HCT116 (cell line): ENCODE measurements around the gene CISD2. TPM values are rescaled to one million over a fixed set of nuclear protein-coding genes. Genes with fewer than 3 reads are reported as not detected.

ENCODE experiments used
- ATAC-seq: fragments of 200-7000 bp; cut with Tn5 transposase; 2 replicates; pipeline ENCODE4 v1.9.1; 2020; ENCODE audit warnings: mild to moderate bottlenecking, moderate library complexity
- BruUV-seq: library from RNA; stranded (reverse); fragments of 400-500 nt; replicated peaks from 2 replicates; lab custom pipeline; 2021; lab: Mats Ljungman, UMichigan
- CTCF ChIA-PET: fragments of 300-600 bp; sonication (Branson Sonifier 250); formaldehyde crosslinking; loops from one replicate; lab custom pipeline; 2021; ENCODE audit warnings: antibody characterized with exemption; lab: Charles Lee
- POLR2A ChIA-PET: fragments of 300-600, 350-600 bp; sonication (Branson Sonifier 250); formaldehyde crosslinking; loops from one replicate; lab custom pipeline; 2021; ENCODE audit warnings: antibody characterized with exemption; lab: Charles Lee
- RAD21 ChIA-PET, 2 experiments: fragments of 300-600 bp; sonication (Branson Sonifier 250); formaldehyde crosslinking; loops; one replicate each; lab custom pipeline; 2023; ENCODE audit warnings: low total read pairs in 2 of 2; ENCODE audit not compliant: uncharacterized antibody in 2 of 2, unreplicated experiment in 2 of 2, low non-redundant PET in 1 of 2; lab: Charles Lee
- DNase-seq: peaks from one replicate; pipeline ENCODE4 v3.0.0-alpha.2; 2010; ENCODE audit warnings: low read depth, low spot score
- H2AFZ ChIP-seq: fragments of 200-600 bp; shearing (Covaris generic), sonication (generic); 2 replicates; pipeline ENCODE4 v1.6.1; 2017; ENCODE audit warnings: low read depth, mixed run types, mixed read lengths, antibody characterized with exemption, low read length; ENCODE audit not compliant: poor library complexity, severe bottlenecking
- H3K27ac ChIP-seq: 2 replicates; pipeline ENCODE4 v1.5.1; 2012; ENCODE audit warnings: low read depth, low read length
- H3K27me3 ChIP-seq: fragments of 200-600 bp; sonication (generic); 2 replicates; pipeline ENCODE4 v1.6.1; 2016; ENCODE audit warnings: mixed run types, low read length, mixed read lengths; ENCODE audit not compliant: insufficient read depth
- H3K36me3 ChIP-seq, 2 experiments: fragments of 200-500 bp in 1 of 2; fragments of 200-600 bp in 1 of 2; sonication (Bioruptor generic) in 1 of 2; sonication (generic) in 1 of 2; 2 replicates each; pipeline versions ENCODE4 v1.5.1 to v1.6.1; 2014 to 2016; ENCODE audit warnings: low read length in 2 of 2, inconsistent platforms in 1 of 2, mixed read lengths in 1 of 2, mixed run types in 1 of 2; ENCODE audit not compliant: insufficient read depth in 2 of 2, control insufficient read depth in 1 of 2
- H3K4me1 ChIP-seq, 2 experiments: fragments of 200-600 bp in 1 of 2; sonication (generic) in 1 of 2; 2 replicates each; pipeline versions ENCODE4 v1.5.1 to v1.6.1; 2012 to 2017; ENCODE audit warnings: low read length in 2 of 2, inconsistent platforms in 1 of 2, mild to moderate bottlenecking in 1 of 2, mixed read lengths in 1 of 2, mixed run types in 1 of 2, moderate library complexity in 1 of 2; ENCODE audit not compliant: insufficient read depth in 2 of 2, control insufficient read depth in 1 of 2
- H3K4me2 ChIP-seq: fragments of 200-600 bp; sonication (generic); 2 replicates; pipeline ENCODE4 v1.6.1; 2017; ENCODE audit warnings: mixed run types, low read length, mixed read lengths
- H3K4me3 ChIP-seq, 2 experiments: fragments of 200-600 bp in 1 of 2; sonication (generic) in 1 of 2; replicated peaks in 1 of 2; 2 replicates each; pipeline ENCODE4 v1.5.1; 2011 to 2016; ENCODE audit warnings: low read length in 2 of 2, control low read depth in 1 of 2, low read depth in 1 of 2, mild to moderate bottlenecking in 1 of 2, mixed read lengths in 1 of 2, mixed run types in 1 of 2
- H3K79me2 ChIP-seq: fragments of 200-600 bp; sonication (generic); 2 replicates; pipeline ENCODE4 v1.6.1; 2017; ENCODE audit warnings: mild to moderate bottlenecking, mixed run types, low read length, moderate library complexity, mixed read lengths; ENCODE audit not compliant: insufficient read depth
- H3K9ac ChIP-seq: fragments of 200-600 bp; sonication (generic); 2 replicates; pipeline ENCODE4 v1.6.1; 2016; ENCODE audit warnings: low read length, mixed read lengths
- H3K9me2 ChIP-seq: fragments of 200-600 bp; sonication (generic), shearing (Covaris generic); 2 replicates; pipeline ENCODE4 v1.6.1; 2017; ENCODE audit warnings: mixed run types, mild to moderate bottlenecking, moderate library complexity; ENCODE audit not compliant: insufficient read depth
- H3K9me3 ChIP-seq, 2 experiments: fragments of 200-500 bp in 1 of 2; fragments of 200-600 bp in 1 of 2; sonication (Bioruptor generic) in 1 of 2; sonication (generic) in 1 of 2; 2 replicates each; pipeline ENCODE4 v1.6.1; 2014 to 2017; ENCODE audit warnings: low read length in 2 of 2, mixed read lengths in 2 of 2, inconsistent platforms in 1 of 2, low read depth in 1 of 2, mild to moderate bottlenecking in 1 of 2, mixed run types in 1 of 2, moderate library complexity in 1 of 2; ENCODE audit not compliant: control insufficient read depth in 1 of 2, insufficient read depth in 1 of 2
- H4K20me1 ChIP-seq: fragments of 200-600 bp; sonication (generic), shearing (Covaris generic); 2 replicates; pipeline ENCODE4 v1.6.1; 2017; ENCODE audit warnings: mixed run types, mild to moderate bottlenecking, moderate library complexity; ENCODE audit not compliant: insufficient read depth
- POLR2A ChIP-seq: IDR thresholded peaks from 2 replicates; pipeline ENCODE4 v1.7.0; 2011; ENCODE audit warnings: borderline replicate concordance; ENCODE audit not compliant: insufficient read depth, insufficient read length; ENCODE audit errors: extremely low read depth
- POLR2AphosphoS5 ChIP-seq: IDR thresholded peaks from 2 replicates; pipeline ENCODE4 v1.6.1; 2011; ENCODE audit warnings: mild to moderate bottlenecking, low read depth, low read length, moderate library complexity
- REST ChIP-seq: IDR thresholded peaks from 2 replicates; pipeline ENCODE4 v1.6.1; 2012; ENCODE audit warnings: low read depth
- SIN3A ChIP-seq: IDR thresholded peaks from 2 replicates; pipeline ENCODE4 v1.6.1; 2012; ENCODE audit warnings: low read depth
- ZBTB33 ChIP-seq: IDR thresholded peaks from 2 replicates; pipeline ENCODE4 v1.6.1; 2011; ENCODE audit warnings: mild to moderate bottlenecking, low read length, moderate library complexity; ENCODE audit not compliant: insufficient replicate concordance; ENCODE audit errors: extremely low read depth
- ZFX ChIP-seq: fragments of 450-650 bp; IDR thresholded peaks from 2 replicates; pipeline ENCODE4 v1.6.1; 2017
- ZNF274 ChIP-seq: fragments of 200-500 bp; sonication (Bioruptor generic); IDR thresholded peaks from 2 replicates; pipeline ENCODE4 v1.6.1; 2014; ENCODE audit warnings: mild to moderate bottlenecking, low read depth, low read length, inconsistent platforms
- intact Hi-C: fragments of 100-400 bp; cut with micrococcal nuclease; formaldehyde crosslinking; loops from 2 replicates; pipeline ENCODE4 v1.10.0; 2022
- total RNA-seq: library from RNA; stranded (reverse); gene quantifications from one replicate; pipeline ENCODE4 v1.2.1, GENCODE V29; 2021; ENCODE audit not compliant: unreplicated experiment

Gene CISD2
- total RNA-seq, 1 experiment from 2014 or later, result 38.9 TPM

- H4K20me1 ChIP-seq, result peaks cover 33% of the 10 kb centered on the region; the same call in 1 of the 2 replicates
- no peak for ATAC-seq
- RAD21 ChIA-PET, result interaction anchor here in 1 of 2 experiments (0.5 kb wide), 1 partner anchor 41 kb away, joined by 3 read pairs; no protein-coding TSS in a partner anchor
Measured at GRCh38 chr4:102826105-102826889, 42.5 kb upstream of the CISD2 start.

GRCh38 chr4:102826890-102827673, 41.7 kb upstream of the CISD2 start, which contains the start of gene UBE2D3:
Gene UBE2D3 (minus strand): TSS chr4:102827551. CDS start chr4:102826508, 1,043 bp downstream.
- Histone ChIP-seq H3K4me1 (peaks cover 9 to 27% of the 10 kb centered on the region in 2 experiments), H2AFZ (no peak within 1 kb of the TSS), H3K9me2 (no peaks in the 10 kb centered on the region), H3K27ac (peak within 1 kb of the TSS; percentile 90), H3K9ac (peak within 1 kb of the TSS; percentile 93), H3K9me3 (no peaks in the 10 kb centered on the region), H3K79me2 (peaks cover 80% of the 10 kb centered on the region), H3K4me3 (peak within 1 kb of the TSS; percentile 76 to 83), H4K20me1 (peaks cover 25% of the 10 kb centered on the region; the same call in 1 of the 2 replicates), H3K27me3 (no peaks in the 10 kb centered on the region), H3K36me3 (peaks cover 8 to 24% of the 10 kb centered on the region in 2 experiments; a peak in 2 of 4 replicates), H3K4me2 (peak within 1 kb of the TSS; percentile 75)
- no TSS peak for BruUV-seq
- DNase-seq (peak; percentile 92), ATAC-seq (peak; percentile 58)
- intact Hi-C loops, result loop anchor here (5.0 to 10.0 kb wide), 3 partner anchors 180 to 380 kb away; partner anchors contain the start of gene BDH2
- RAD21 ChIA-PET, result interaction anchor here (0.5 to 1.5 kb wide), 5 partner anchors 41 to 273 kb away, joined by 3 to 5 read pairs (median 3); partner anchors contain the start of gene CISD2 (in 1 of the 2)
- POLR2A ChIA-PET, result interaction anchor here (0.9 to 3.5 kb wide), 11 partner anchors 9 to 268 kb away, joined by 3 to 49 read pairs (median 5); partner anchors contain the start of gene CISD2
- CTCF ChIA-PET, result interaction anchor here (1.7 kb wide), 1 partner anchor 206 kb away, joined by 7 read pairs; no protein-coding TSS in a partner anchor
- TF ChIP-seq ZFX (peak; percentile 88), ZBTB33 (no peak), POLR2AphosphoS5 (no peak; the same call in none of the 2 replicates), POLR2A (peak; percentile 67), REST (no peak), ZNF274 (no peak), SIN3A (no peak)

More at GRCh38 chr4:102826105-102826889, 42.5 kb upstream of the CISD2 start:
- DNase-seq, result no peak
- Histone ChIP-seq H3K36me3 (peaks cover 11 to 24% of the 10 kb centered on the region in 2 experiments; a peak in 3 of 4 replicates), H3K27ac (peak overlapping the region; percentile 90), H3K9me2 (no peaks in the 10 kb centered on the region), H3K4me1 (peaks cover 9 to 31% of the 10 kb centered on the region in 2 experiments), H3K4me3 (peak overlapping the region; percentile 76 to 83), H3K27me3 (no peaks in the 10 kb centered on the region), H3K4me2 (peak overlapping the region; percentile 75), H3K9ac (peak overlapping the region; percentile 93), H3K9me3 (no peaks in the 10 kb centered on the region), H3K79me2 (peaks cover 88% of the 10 kb centered on the region), H2AFZ (no peak overlapping the region)
- no peak for TF ChIP-seq POLR2A
- ChIA-PET POLR2A (interaction anchor here (1.1 to 3.5 kb wide), 4 partner anchors 9 to 43 kb away, joined by 3 to 49 read pairs (median 14); partner anchors contain the start of gene CISD2), CTCF (interaction anchor here (0.7 kb wide), 1 partner anchor 205 kb away, joined by 4 read pairs; no protein-coding TSS in a partner anchor)
- intact Hi-C loops, result loop anchor here (5.0 to 10.0 kb wide), 3 partner anchors 181 to 379 kb away; partner anchors contain the start of gene BDH2
- TSS peak; percentile 37 for BruUV-seq
